RWPE1 (cell line): ENCODE results near the gene NUDT17.
"Not testable (repeated sequence)": the region's sequence is repeated elsewhere in the genome, so short reads cannot be mapped to it uniquely, and the experiment has no call there.

Experiments
- CTCF ChIA-PET: fragments of 350-600 bp; sonication (Branson Sonifier 250); formaldehyde crosslinking; extraction: SDS; loops from one replicate; lab custom pipeline; 2021; lab: Yijun Ruan, JAX
- POLR2A ChIA-PET: fragments of 400-600 bp; formaldehyde crosslinking; extraction: SDS; loops from one replicate; lab custom pipeline; 2020; ENCODE audit warnings: antibody characterized with exemption; ENCODE audit not compliant: low non-redundant PET; lab: Yijun Ruan, JAX
- DNase-seq: peaks from one replicate; pipeline ENCODE4 v3.0.0; 2012; ENCODE audit warnings: low spot score
- H3K27ac ChIP-seq: fragments of 450-650 bp; 2 replicates; pipeline ENCODE4 v1.5.1; 2017
- TF ChIP-seq, protein P1 (sequence below): fragments of 450-650 bp; conservative IDR thresholded peaks from 2 replicates; pipeline ENCODE4 v1.5.1; 2017; ENCODE audit warnings: low read depth, mild to moderate bottlenecking

NUDT17 gene

DNA sequence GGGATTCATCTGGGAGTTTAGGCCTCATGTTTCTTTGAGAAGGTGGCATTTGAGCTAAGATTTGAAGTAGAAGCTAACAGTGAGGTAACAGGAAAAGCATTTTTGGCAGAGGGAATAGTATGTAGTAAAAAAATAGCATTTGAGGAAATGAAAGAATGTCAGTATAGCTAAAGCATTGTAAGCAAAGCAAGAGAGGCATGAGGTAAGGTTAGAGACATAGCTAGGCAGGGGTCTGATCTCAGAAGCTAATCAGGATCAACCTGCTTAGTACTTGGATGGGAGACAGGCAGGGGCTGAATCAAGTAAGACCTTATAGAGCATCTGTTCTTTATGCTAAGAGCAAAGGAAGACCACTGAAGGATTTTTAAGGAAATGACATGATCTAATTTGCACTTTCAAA lies 17.5 kb upstream of the NUDT17 start:
- POLR2A ChIA-PET, result no interaction called here
- TF ChIP-seq, protein P1, sequence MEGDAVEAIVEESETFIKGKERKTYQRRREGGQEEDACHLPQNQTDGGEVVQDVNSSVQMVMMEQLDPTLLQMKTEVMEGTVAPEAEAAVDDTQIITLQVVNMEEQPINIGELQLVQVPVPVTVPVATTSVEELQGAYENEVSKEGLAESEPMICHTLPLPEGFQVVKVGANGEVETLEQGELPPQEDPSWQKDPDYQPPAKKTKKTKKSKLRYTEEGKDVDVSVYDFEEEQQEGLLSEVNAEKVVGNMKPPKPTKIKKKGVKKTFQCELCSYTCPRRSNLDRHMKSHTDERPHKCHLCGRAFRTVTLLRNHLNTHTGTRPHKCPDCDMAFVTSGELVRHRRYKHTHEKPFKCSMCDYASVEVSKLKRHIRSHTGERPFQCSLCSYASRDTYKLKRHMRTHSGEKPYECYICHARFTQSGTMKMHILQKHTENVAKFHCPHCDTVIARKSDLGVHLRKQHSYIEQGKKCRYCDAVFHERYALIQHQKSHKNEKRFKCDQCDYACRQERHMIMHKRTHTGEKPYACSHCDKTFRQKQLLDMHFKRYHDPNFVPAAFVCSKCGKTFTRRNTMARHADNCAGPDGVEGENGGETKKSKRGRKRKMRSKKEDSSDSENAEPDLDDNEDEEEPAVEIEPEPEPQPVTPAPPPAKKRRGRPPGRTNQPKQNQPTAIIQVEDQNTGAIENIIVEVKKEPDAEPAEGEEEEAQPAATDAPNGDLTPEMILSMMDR, result no peak
- no peak for DNase-seq
- CTCF ChIA-PET, result interaction anchor here (0.6 to 2.1 kb wide), 2 partner anchors 17 to 77 kb away, joined by 5 to 8 read pairs; partner anchors contain the start of gene NUDT17
- no peak overlapping the region for H3K27ac ChIP-seq

DNA sequence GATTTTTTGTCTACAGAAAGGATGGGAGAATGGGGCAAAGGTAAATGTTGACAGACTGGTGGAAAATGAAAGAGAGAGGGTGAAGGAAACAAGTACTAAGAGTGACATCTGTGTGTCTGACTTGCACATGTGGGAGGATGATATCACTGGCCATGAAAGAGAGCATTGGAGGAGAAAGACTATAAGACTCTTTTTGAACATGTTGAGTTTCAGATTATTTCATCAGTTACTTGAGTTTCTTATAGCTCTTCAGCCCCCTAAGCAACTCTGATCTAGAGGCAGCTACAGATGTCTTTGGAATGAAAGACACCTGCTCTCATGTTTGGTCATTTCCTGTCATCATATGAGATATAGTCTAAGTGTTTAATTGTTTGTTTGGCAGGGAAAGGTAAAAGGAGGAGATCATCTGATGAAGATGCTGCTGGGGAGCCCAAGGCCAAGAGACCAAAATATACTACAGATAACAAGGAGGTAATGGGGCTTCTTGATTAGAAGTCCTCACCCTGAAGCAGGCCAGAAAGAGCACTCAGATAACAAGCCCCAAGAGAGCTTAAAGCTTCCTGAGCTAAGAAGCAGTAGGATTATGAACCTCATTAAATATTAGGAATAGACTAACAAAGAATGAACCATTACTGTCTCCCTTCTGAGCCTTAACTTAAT lies 16.9 kb upstream of the NUDT17 start:
- POLR2A ChIA-PET, result no interaction called here
- TF ChIP-seq, protein P1, result no peak
- no peak for DNase-seq
- H3K27ac ChIP-seq, result no peak overlapping the region
- CTCF ChIA-PET, result interaction anchor here (0.6 to 2.1 kb wide), 2 partner anchors 17 to 77 kb away, joined by 5 to 8 read pairs; partner anchors contain the start of gene NUDT17

DNA sequence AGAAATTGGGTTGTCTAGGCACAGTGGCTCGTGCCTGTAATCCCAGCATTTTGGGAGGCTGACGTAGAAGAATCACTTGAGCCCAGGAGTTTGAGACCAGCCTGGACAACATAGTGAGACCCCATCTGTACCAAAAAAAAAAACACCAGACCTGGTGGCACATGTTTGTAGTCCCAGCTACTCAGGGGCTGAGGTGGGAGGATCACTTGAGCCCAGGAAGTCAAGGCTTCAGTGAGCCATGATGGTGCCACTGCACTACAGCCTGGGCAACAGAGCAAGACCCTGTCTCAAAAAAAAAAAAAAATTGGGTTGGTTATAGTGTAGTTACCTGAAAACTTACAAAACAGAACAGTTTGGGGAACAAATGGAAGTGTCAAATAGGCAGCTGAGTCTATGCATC lies 14.6 kb upstream of the NUDT17 start:
- POLR2A ChIA-PET, result not testable (repeated sequence)

DNA sequence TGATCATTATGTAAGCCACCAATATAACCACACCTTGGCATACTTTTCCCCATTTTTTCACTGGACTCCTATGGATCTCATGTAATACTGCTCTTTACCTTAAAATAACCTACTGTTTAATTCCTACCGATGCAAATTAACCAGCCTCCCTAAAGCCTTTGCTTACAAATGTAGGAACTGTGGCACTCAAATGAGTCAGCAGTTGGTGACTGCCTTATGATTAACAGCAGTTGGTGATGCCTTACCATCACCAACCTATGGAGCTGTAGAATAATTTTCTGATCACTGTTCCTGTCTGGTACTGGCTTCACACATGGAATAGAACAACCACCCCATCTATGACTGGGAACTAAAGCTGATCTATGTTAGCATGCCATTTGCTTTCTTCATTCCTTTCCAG lies 7.8 kb upstream of the NUDT17 start:
- DNase-seq, result no peak
- CTCF ChIA-PET, result interaction anchor here (0.6 to 1.1 kb wide), 2 partner anchors 9 to 10 kb away, joined by 3 read pairs; no protein-coding TSS in a partner anchor
- TF ChIP-seq, protein P1, result no peak
- POLR2A ChIA-PET, result no interaction called here
- no peak overlapping the region for H3K27ac ChIP-seq

More for the DNA sequence above, 14.6 kb upstream of the NUDT17 start:
- CTCF ChIA-PET, DNase-seq, H3K27ac ChIP-seq: not testable (repeated sequence)

DNA sequence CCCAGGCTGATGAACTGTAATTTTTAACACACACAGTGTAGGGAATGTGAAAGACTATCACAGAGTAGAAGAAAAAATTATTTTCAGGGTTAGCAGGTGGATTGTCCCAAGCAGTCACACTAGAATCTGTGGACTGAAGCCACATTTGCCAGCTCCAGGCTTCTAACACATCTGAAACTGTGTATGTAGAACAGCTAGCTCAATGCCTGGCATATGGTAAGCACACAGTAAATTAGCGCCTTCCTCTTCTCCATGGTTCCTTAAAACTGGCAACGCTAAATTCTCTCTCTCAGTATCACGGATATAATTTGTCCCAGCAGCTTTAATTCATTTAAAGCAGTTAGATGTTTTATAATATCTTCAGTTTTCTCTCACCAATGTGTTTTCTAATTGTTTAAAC lies 2.4 kb upstream of the NUDT17 start:
- TF ChIP-seq, protein P1, result no peak
- DNase-seq, result no peak
- POLR2A ChIA-PET, result no interaction called here
- H3K27ac ChIP-seq, result no peak overlapping the region
- CTCF ChIA-PET, result interaction anchor here (0.6 kb wide), 1 partner anchor 86 kb away, joined by 3 read pairs; no protein-coding TSS in a partner anchor

DNA sequence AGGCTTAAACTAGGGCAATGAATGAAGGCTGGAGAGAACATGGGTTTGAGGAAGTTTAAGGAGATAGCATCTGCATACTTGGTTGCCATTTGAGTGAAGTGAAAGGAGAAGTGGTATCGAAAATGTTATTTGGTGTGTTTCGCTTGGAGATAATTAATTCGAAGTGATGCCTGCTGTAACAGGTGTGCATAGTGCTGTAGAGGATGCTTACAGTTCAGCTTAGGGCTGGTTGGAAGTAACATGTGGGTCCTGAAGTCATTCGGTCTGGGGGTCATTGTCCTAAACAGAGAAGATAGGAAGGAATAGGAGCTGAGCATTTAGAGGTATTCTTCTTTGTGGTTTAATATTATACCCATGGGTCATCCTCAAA lies 301 bp upstream of the NUDT17 start:
- H3K27ac ChIP-seq, result peak overlapping the region; percentile 66
- ChIA-PET CTCF (interaction anchor here (0.5 to 3.9 kb wide), 26 partner anchors 8 to 177 kb away, joined by 3 to 51 read pairs (median 6); partner anchors contain the start of genes ANKRD34A, ANKRD35, HJV and PEX11B), POLR2A (interaction anchor here (0.8 kb wide), 1 partner anchor 14 kb away, joined by 4 read pairs; the partner anchor contains the start of gene PIAS3)
- TF ChIP-seq, protein P1, result no peak
- no peak for DNase-seq

DNA sequence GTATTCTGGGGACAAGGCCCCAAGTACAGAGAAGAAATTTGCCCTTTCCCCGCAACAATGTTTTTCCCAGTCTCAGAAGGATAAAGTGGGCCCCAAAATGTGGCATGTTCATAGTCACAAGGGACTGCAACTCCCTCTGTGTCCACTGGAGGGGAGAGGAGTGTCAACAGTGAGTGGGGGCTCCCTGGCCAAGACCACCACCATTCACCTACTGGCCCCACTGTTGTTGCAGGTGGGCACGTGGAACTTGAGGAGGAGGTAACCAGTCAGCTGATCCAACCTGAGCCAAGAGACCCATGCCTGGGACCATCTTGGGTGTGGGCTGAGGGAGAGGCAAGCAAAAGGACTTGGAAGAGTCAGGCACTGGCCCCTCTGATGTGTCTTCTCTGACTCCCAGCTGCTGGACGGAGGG lies 777 bp downstream of the NUDT17 start:
- peak overlapping the region; percentile 66 for H3K27ac ChIP-seq
- POLR2A ChIA-PET, result interaction anchor here (0.8 to 0.9 kb wide), 2 partner anchors 13 to 82 kb away, joined by 3 to 4 read pairs; partner anchors contain the start of gene PIAS3

More for the DNA sequence above, 777 bp downstream of the NUDT17 start:
- TF ChIP-seq, protein P1, result no peak; the same call in 1 of the 2 replicates
- CTCF ChIA-PET, result interaction anchor here (0.6 to 3.9 kb wide), 11 partner anchors 9 to 188 kb away, joined by 3 to 51 read pairs (median 6); partner anchors contain the start of genes PEX11B, PIAS3 and RBM8A
- peak; percentile 36 for DNase-seq
